HG02885 (cell line): ENCODE measurements around the gene IL15RA.
A peak's percentile ranks its signal among the peaks of the same experiment; 100 is the strongest.
"Not testable (repeated sequence)": the region's sequence is repeated elsewhere in the genome, so short reads cannot be mapped to it uniquely, and the experiment has no call there.

ENCODE experiments used
- ATAC-seq: cut with Tn5 transposase; IDR thresholded peaks from one replicate; pipeline ENCODE4 v1.9.1; 2021; ENCODE audit warnings: mild to moderate bottlenecking; ENCODE audit not compliant: unreplicated experiment, poor library complexity

IL15RA gene

DNA sequence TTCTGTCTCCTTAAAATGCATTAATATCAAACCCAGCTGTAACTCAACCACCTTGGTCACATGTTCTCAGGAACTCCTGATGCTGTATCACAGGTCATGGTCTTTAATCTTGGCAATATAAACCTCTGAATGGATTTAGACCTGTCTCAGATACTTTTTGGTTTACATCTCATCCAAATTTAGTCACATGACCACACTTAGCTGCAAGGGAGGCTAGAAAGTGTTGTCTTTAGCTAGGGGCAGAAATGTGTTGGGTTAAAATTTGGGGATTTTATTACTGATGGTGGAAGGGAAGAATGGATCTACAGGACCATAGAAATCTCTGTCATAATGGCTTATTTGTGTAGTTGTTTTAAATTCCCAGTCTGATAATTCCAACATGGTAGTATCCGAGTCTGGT is 29.6 kb upstream of the IL15RA start:
- ATAC-seq: no peak

DNA sequence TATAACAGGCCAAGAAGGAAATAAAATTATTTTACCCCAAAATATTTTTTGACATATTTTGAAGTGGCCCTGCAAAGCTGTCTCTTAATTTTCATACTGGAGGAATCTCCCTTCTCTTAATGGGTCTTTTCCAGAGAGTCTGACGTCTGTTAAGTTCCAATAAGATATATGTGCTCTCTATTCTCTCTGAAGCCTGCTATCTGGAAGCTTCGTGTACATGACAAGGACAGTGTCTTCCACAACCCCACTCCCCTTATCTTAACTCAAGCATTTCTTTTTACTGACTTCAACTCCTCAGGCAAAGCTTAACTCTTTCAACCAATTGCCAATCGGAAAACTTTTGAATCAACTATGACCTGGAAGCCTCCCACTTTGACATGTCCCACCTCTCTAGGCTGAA is 29.2 kb upstream of the IL15RA start:
- ATAC-seq: no peak

DNA sequence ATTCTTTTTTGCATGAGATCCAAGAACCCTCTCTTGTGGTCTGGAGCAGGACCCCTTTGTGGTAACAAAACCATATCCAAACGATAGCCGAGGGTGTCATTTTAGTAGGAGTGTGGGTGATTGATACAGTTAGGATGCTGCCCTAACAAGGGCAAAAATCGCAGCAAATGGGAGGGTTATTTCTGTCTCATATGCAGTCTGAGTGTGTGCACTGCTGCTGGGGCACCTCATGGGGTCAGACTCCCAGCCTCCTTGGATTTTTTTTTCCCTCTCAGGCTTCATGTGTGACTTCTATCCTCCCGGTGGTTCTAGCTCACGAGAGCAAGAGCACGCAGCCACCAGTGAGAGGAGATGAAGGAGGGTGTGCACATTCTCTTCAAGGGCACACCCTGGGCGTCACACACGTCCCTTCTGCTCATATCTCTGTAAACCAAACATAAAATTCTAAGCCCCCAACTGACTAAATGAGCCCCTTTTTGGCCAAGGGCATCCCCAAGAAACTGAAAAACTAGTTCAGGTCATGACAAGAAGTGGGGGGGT is 28.6 kb upstream of the IL15RA start:
- ATAC-seq: no peak

DNA sequence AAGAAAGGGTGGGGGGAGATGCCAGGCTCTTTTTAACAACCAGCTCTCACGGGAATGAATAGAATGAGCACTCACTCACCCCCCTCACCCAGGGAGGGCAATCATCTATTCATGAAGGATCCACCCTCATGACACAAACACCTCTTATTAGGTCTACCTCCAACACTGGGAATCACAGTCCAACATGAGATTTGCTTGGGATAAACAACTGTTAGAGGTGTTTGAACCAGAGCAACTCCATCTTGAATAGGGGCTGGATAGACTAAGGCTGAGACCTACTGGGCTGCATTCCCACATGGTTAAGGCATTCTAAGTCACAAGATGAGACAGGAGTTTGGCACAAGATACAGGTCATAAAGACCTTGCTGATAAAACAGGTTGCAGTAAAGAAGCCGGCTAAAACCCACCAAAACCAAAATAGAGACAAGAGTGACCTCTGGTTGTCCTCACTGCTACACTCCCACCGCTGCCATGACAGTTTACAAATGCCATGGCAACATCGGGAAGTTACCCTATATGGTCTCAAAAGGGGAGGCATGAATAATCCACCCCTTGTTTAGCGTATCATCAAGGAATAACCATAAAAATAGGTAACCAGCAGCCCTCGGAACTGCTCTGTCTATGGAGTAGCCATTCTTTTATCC is 27.9 kb upstream of the IL15RA start:
- not testable (repeated sequence) for ATAC-seq

DNA sequence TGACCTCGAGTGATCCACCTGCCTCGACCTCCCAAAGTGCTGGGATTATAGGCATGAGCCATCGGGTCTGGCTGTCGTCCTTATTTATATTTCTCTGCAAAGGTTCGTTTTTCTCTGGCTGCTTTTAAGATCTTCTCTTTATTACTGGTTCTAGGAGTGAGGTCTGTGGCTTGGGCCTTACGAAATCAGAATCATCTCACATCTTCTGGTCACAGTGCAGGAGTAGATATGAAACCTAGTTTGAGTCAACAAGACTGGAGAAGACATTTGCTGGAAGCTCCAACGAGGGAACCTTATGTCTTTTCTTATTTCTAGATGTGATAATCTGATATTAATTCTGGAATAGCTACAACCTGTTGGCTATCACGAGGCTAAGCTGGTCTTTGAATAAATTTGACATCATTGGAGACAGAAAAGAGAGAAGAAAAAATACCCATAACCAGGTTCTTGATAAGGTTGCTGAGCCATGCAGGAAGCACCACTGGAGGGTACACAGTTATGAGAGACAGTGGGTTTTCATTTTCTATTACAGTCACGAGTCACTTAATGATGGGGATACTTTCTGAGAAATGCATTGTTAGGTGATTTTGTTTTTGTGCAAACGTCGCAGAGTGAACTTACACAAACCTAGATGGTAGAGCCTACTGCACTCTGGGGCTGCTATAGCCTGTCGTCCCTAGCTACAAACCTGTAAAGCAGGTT is 25.6 kb upstream of the IL15RA start:
- ATAC-seq: no peak

DNA sequence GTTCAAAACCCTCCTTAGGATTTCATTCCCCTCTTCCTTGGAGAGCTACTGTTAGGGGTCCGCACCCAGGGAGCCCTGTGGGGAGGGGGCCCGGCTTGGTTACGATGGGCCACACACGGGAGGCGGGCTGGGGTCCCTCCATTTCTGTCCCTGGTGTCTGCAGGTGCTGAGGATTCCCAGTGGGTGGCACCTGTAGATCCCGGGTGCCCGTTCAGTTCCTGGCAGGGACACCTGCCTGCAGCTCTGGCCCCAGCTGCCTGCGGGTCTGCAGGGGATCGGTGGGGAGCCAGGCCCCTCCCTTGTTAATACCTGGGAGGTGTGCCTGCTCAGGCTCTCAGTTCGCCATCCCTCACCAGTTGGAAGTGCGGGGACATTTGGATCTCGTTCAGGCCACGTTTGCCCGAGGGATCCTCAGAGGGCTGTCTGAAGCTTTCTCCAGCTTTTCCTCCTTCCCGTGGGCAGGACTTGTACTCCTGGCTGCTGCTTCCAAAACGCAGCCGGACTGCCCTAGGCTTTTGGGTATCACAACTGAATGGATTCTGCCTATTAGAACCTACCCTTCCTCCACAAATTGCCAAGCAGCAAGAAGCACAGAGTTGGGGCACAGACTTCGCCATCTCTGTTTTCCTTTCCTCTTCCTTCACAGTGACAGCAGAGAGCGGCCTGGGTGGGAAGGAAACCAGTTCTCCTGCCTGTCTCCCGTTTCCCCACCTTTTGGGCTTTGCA is 22.3 kb upstream of the IL15RA start:
- ATAC-seq: no peak

DNA sequence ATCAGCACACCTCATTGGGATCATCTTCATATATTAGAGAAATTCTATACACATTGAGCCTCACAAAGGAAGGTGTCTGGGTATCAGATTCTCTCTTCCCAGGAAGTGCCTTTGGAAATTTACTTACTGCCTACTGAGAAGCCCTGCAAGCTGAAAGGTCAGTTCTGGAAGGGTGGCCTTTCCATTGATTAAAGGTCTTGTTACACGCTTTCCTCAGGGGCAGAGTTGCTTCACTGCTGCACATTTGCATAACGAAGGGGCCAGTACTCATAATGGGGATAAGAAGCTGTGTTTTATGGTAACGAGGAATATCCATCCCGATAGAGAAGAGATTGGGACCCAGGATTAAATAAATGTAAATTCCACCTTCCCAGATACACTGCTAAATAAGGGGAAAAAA is 19.4 kb upstream of the IL15RA start:
- ATAC-seq: no peak

DNA sequence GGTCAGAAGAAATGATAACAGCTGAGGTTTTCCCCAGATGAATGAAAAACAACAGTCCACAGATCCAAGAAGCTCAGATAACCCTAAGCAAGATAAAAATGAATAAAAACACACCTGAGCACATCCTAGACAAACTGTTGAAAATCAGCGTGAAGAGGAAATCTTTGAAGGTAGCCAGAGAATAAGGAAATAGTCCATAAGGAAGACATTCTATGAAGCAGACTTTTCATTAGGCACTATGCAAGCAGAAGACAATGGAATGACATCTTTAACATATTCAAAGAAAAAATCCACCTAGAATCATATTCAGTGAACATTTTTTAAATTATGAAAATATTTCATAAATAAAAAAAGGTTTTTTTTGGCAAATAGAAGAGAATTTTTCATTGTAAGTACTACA is 15.1 kb upstream of the IL15RA start:
- ATAC-seq: no peak

DNA sequence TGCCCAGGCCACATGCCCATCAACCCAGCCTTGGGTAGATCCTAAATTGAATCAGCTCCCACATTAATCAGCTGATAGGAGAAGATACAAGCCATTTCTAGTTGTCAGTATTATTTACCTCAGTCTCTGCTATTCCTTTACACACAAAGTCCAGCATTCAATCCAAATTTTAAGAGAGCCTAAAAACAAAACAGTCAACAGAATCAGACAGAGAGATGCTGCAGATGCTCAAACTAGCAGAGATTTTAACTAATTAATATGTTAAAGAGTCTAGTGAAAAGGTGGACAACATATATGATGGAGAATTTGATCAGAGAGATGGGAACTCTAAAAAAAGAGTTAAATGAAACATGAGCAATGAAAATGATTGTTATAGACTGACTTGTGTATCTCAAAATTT is 14.4 kb upstream of the IL15RA start:
- no peak for ATAC-seq

DNA sequence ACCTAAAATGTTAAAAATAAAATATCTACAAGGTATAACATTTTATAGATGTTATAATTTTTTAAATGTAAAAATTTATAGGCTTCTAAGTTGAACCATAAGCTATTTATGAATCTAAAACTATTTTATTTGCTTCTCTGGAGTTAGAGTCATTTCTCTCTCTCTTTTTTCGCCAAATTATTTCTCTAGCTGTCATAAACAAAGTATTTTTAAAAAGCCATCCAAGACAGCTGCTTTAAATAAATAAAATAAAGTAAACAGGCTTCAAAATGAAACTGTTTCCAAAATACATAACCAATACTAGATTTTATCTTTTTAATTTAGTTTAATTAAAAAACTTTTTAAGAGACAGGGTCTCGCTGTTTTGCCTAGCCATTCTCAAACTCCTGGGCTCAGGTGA is 12.4 kb upstream of the IL15RA start:
- no peak for ATAC-seq

DNA sequence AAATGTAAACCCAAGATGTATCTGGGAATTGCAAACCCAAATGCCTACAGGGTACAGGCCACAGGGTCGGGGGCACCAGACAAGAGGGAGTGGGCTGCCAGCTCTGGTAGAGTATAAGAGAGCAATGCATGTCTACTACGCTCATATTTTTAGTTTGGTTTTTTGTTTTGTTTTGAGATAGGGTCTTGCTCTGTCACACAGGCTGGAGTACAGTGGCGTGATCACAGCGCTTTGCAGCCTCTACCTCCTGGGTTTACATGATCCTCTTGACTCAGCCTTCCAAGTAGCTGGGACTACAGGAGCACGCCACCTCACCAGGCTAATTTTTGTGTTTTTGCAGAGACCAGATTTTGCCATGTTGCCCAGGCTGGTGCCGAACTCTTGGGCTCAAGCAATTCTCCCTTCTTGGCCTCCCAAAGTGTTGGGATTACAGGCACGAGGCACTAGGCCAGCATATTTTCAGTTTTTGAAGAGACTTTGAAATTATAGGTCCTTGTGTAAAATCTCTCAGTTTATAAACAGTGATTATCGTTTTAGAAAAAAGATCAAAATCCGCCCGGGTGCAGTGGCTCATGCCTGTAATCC is 11.1 kb upstream of the IL15RA start:
- no peak for ATAC-seq

DNA sequence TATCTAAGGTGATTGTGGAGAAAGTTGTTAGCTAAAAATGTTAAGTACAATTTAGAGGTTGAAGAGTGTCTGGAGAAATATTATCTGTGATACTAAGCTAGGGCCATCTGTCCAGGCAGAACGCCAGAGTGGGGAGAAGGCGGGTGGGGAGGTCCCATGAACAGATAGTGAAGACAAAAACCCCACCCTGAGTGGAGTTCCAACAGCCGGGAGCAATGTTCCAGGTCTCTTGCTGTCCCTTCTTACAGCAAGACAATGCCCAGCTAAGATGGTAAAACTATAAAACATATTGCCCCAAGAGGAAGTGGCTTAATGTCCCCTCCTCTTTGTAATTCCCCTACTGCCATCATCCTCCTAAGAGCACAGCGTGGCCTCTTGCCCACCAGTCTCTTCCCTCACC is 10.4 kb upstream of the IL15RA start:
- no peak for ATAC-seq

DNA sequence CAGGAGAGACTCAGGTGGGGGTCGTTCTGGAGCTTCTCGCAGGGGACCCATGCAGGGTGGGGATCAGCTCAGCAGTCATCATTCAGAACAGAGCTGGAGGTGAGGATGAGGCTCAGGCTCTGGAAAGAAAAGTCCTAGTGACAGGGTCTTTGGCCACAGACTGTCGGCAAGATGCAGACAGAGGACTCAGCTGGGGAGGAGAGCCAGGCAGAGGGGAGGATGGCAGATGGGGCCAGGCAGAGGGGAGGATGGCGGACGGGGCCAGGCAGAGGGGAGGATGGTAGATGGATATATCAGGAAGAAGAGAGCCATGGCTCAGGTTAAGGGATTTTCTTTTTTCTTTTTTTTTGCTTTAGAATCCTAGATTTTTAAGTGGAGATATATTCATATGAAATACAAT is 7.7 kb upstream of the IL15RA start:
- no peak for ATAC-seq

DNA sequence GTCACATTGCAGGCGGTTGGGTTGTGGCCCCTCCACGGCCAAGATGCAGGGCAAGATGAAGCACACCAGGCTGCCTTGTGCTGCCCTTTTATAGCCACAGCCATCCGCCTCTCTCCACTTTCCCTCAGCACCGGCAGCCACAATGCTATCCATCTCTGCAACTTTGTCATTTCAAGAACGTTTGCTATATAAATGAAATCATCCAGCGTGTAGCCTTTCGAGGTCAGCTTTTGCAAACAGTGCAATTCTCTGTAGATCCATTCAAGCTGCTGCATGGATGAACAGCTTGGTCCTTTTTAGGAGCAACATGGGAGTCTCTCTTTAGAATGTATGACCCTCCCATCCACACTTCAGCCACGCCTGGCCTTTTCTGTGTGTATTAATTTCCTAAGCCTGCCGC is 6.4 kb upstream of the IL15RA start:
- no peak for ATAC-seq

DNA sequence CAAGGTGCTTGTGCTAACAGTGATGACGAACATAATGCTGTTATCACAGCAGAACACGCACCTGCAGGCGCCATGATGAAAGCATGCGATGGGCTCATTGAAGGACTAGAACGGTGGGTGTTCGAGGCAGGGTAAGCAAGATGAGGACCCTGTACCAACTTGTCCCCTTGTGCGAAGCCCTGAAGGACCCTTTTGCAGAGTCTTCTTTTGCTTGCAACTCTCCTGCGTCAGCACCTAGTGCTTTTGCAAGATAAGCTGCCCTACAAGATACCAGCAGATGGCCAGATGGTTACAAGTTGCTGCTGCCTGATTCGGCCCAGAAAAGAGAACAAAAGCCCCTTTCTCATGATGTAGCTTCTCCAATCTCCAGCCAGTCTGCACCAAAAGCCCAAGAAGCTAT is 4.2 kb upstream of the IL15RA start:
- ATAC-seq: no peak

DNA sequence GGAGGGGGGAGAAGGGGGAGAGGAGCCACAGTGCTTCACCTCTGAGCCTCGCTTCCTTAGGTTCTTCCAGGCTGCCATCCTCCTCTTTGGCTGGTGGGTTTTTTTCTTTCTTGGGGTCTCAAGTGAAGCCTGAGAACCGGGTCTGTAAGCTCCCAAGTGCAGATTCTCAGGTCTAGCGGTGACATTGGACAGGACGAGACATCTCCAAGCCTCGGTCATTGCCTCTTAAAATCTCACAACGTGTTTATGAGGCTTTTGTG is 817 bp upstream of the IL15RA start:
- no peak for ATAC-seq

DNA sequence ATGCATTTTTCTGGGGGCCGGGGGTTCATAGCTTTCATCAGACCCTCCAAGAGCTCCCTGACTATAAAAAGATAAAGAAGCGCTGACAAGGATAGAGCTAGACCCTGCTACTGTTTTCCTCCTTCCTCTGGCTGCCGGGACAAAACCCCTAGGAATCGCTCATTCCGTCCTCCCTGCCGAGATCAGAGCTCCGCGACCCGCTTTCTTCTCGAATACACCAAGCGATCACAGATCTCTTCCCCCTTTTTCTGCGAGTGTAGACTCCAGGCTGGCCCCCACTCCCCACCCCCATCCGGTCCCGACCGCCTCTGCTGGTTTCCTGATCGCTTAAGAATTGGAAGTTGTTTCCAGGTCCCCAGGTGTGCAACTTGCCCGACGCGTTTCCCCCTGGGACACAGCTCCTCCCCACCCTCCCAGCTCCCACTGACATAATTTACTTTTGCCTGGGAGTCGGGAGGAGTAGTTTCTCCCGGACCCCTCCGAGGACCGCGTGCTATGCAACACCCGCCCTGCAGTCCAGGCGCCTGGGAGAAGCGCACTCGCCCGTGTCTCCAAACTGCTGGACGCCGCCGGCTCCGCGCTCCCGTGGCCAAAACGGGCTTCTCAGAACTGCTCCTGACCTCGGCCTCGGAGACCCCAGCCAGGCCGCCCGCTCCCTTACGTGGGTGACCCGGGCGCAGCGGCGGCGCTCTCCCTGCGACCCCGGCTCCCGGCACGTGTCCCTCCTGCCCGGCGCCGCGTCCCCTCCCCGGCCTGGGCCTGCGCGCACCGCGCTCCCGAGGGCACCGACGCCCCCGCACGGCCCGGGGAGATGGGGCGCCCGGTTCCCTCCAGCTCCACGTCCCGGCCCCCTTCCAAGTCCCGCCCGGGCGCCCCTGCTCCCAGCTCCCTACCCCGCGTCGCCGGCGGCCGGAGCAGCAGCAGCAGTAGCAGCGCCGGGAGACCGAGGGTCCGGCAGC is 552 bp downstream of the IL15RA start:
- ATAC-seq: peak; percentile 17

DNA sequence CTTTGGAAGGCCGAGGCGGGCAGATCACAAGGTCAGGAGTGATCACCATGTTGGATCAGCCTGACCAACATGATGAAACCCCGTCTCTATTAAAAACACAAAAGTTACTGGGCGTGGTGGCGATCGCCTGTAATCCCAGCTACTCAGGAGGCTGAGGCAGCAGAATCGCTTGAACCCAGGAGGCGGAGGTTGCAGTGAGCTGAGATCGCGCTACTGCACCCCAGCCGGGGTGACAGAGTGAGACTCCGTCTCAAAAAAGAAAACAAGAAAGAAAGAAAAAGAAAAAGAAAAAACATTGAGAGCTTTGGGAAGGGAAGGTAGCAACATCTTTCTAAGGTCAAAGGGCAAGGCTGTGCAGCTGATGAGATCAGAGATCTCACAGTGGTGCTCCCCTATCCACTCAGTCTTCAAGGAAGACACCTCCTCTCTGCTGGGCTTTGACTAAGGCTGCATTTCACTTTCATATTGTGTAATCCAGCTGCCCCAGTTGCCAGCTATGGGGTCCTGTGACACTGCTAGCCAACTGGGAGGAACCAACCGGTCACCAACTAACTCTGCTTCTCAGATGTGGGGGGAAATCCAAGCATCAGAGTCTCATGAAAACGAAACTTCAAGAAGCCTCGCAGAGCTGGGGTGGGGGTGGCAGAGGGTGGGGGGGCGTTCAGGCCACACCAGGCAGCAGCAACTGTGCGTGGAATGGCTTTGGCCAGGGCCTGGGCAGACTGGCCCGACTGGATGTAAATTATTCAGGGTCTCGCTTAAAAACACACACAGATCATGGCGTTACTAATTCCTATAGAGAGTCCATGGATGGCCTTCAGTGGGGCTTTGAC is 1.5 kb downstream of the IL15RA start:
- ATAC-seq: peak; percentile 54

DNA sequence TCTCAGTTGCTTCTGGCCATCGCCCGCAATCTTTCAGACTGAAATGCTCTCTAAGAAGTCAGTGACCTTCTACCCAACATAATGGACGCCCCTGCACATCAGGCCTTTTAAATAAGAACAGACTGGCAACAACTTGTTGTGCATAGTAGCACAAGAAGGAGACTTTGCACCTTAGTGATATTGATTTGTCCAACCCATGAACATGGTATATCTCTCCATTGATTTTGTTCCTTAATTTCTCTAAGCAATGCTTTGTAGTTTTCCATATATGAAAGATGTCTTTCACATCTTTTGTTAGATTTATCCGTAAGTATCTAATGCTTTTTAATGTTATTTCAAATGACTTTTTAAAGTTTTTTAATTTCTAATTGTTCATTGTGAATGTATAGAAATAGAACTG is 4.3 kb downstream of the IL15RA start:
- no peak for ATAC-seq
